K562 (cell line): ENCODE results near the gene FAM72A. TPM values are rescaled to one million over a fixed set of nuclear protein-coding genes. Genes with fewer than 3 reads are reported as not detected.
A peak's percentile ranks its signal among the peaks of the same experiment; 100 is the strongest.
"Not testable (repeated sequence)": the region's sequence is repeated elsewhere in the genome, so short reads cannot be mapped to it uniquely, and the experiment has no call there.

Source experiments
- ATAC-seq: fragments of 200-7000 bp; cut with Tn5 transposase; 3 replicates; pipeline ENCODE4 v1.9.1; 2020; ENCODE audit warnings: moderate library complexity
- BruUV-seq: library from RNA; stranded (reverse); fragments of 400-500 nt; replicated peaks from 2 replicates; lab custom pipeline; 2021; lab: Mats Ljungman, UMichigan
- CTCF ChIA-PET: fragments of 300-600 bp; formaldehyde crosslinking; extraction: SDS; loops from one replicate; lab custom pipeline; 2021; ENCODE audit warnings: low intra/inter-chr PET ratio; lab: Yijun Ruan, JAX
- POLR2A ChIA-PET: fragments of 300-600, 350-650 bp; sonication (Branson Sonifier 250); formaldehyde crosslinking; extraction: SDS; loops from one replicate; lab custom pipeline; 2021; ENCODE audit warnings: antibody characterized with exemption, inconsistent platforms; lab: Yijun Ruan, JAX
- DNase-seq, 4 experiments: peaks; one replicate each; pipeline versions ENCODE4 v3.0.0 to v3.0.0-alpha.2; 2011 to 2018; ENCODE audit warnings: low spot score in 3 of 4, mixed read lengths in 3 of 4; ENCODE audit errors: extremely low read depth in 1 of 4
- FAIRE-seq: peaks from 2 replicates; lab custom pipeline; 2011; peaks lifted over from hg19 to GRCh38; lab: Jason Lieb, UNC
- H2AFZ ChIP-seq: 2 replicates; pipeline ENCODE4 v1.6.0; 2011; ENCODE audit warnings: low read depth, low read length, control low read depth, inconsistent platforms
- H3K27ac ChIP-seq: fragments of 200-600 bp; 3 replicates; pipeline ENCODE4 v1.8.0; 2011; ENCODE audit warnings: low read depth, mild to moderate bottlenecking, control low read depth, inconsistent platforms, low read length, moderate library complexity, mixed read lengths; ENCODE audit errors: extremely low read depth
- H3K27me3 ChIP-seq, 2 experiments: fragments of 300-600 bp in 1 of 2; 2 replicates in 1 of 2; 3 replicates in 1 of 2; pipeline versions ENCODE4 v1.6.0 to v1.8.0; 2011; ENCODE audit warnings: inconsistent platforms in 2 of 2, low read length in 2 of 2, mild to moderate bottlenecking in 1 of 2, mixed read lengths in 1 of 2, moderate library complexity in 1 of 2; ENCODE audit not compliant: control insufficient read depth in 2 of 2, insufficient read depth in 2 of 2
- H3K36me3 ChIP-seq: fragments of 300-600 bp; 3 replicates; pipeline ENCODE4 v1.8.0; 2011; ENCODE audit warnings: mild to moderate bottlenecking, low read length, inconsistent platforms; ENCODE audit not compliant: control insufficient read depth, insufficient read depth
- H3K4me1 ChIP-seq, 2 experiments: fragments of 200-600 bp in 1 of 2; replicated peaks in 1 of 2; 2 replicates in 1 of 2; 3 replicates in 1 of 2; pipeline versions ENCODE4 v1.5.1 to v1.8.0; 2011; ENCODE audit warnings: inconsistent platforms in 2 of 2, low read length in 2 of 2, mild to moderate bottlenecking in 1 of 2, mixed read lengths in 1 of 2, moderate library complexity in 1 of 2; ENCODE audit not compliant: control insufficient read depth in 2 of 2, insufficient read depth in 2 of 2
- H3K4me2 ChIP-seq: 2 replicates; pipeline ENCODE4 v1.6.1; 2011; ENCODE audit warnings: low read length, control low read depth, inconsistent platforms, mixed read lengths; ENCODE audit not compliant: insufficient read depth
- H3K4me3 ChIP-seq: fragments of 200-600 bp; sonication (generic), shearing (Covaris generic); 2 replicates; pipeline ENCODE4 v1.5.1; 2016; ENCODE audit warnings: control low read depth, inconsistent platforms
- H3K79me2 ChIP-seq: fragments of 200-600 bp; 3 replicates; pipeline ENCODE4 v1.8.0; 2011; ENCODE audit warnings: low read length, inconsistent platforms; ENCODE audit not compliant: control insufficient read depth, insufficient read depth
- H3K9ac ChIP-seq, 2 experiments: 2 replicates each; pipeline versions ENCODE4 v1.6.0 to v1.6.1; 2011; ENCODE audit warnings: low read depth in 2 of 2, low read length in 2 of 2, control low read depth in 1 of 2, inconsistent platforms in 1 of 2, mild to moderate bottlenecking in 1 of 2, mixed read lengths in 1 of 2; ENCODE audit not compliant: insufficient read depth in 1 of 2
- H3K9me1 ChIP-seq: one replicate; pipeline ENCODE4 v1.6.0; 2011; ENCODE audit warnings: inconsistent platforms, mild to moderate bottlenecking, low read length, moderate library complexity; ENCODE audit not compliant: control insufficient read depth, insufficient read depth
- H3K9me3 ChIP-seq: replicated peaks from 2 replicates; pipeline ENCODE4 v1.5.1; 2011; ENCODE audit warnings: low read depth, low read length, inconsistent platforms; ENCODE audit not compliant: control insufficient read depth, insufficient read depth
- H4K20me1 ChIP-seq: replicated peaks from 2 replicates; pipeline ENCODE4 v1.6.1; 2011; ENCODE audit warnings: low read length, inconsistent platforms, mixed read lengths; ENCODE audit not compliant: control insufficient read depth, insufficient read depth
- ARID1B ChIP-seq: fragments of 450-650 bp; IDR thresholded peaks from 2 replicates; pipeline ENCODE4 v1.6.1; 2016; ENCODE audit warnings: antibody characterized with exemption, mild to moderate bottlenecking, inconsistent platforms
- CBFA2T2 ChIP-seq: fragments of 450-650 bp; conservative IDR thresholded peaks from 2 replicates; pipeline ENCODE4 v1.6.1; 2017; ENCODE audit warnings: mild to moderate bottlenecking
- CBFA2T3 ChIP-seq: fragments of 450-650 bp; IDR thresholded peaks from 2 replicates; pipeline ENCODE4 v1.6.1; 2017
- CREM ChIP-seq: IDR thresholded peaks from 2 replicates; pipeline ENCODE4 v1.6.1; 2014; ENCODE audit warnings: antibody characterized with exemption, low read depth
- DPF2 ChIP-seq: fragments of 450-650 bp; IDR thresholded peaks from 2 replicates; pipeline ENCODE4 v1.6.1; 2016
- EP300 ChIP-seq: IDR thresholded peaks from 2 replicates; pipeline ENCODE4 v1.6.1; 2012; ENCODE audit warnings: low read length, improper control_type of control experiment
- FOSL1 ChIP-seq: fragments of 200-800 bp; sonication (Bioruptor generic); conservative IDR thresholded peaks from 2 replicates; pipeline ENCODE4 v1.6.1; 2016; ENCODE audit warnings: missing genetic modification characterization, missing compliant biosample characterization
- FOXA3 ChIP-seq, 2 experiments: fragments of 450-650 bp in 1 of 2; sonication (generic) in 1 of 2; formaldehyde crosslinking; IDR thresholded peaks in 1 of 2; conservative IDR thresholded peaks in 1 of 2; 2 replicates each; pipeline versions ENCODE4 v1.4.0 to v1.8.0; 2020 to 2022; ENCODE audit warnings: mild to moderate bottlenecking in 2 of 2, missing genetic modification reagents in 1 of 2
- GATA2 ChIP-seq: sonication (generic); formaldehyde crosslinking; IDR thresholded peaks from 2 replicates; pipeline ENCODE4 v1.4.0; 2020; ENCODE audit warnings: mild to moderate bottlenecking, missing genetic modification reagents
- HMBOX1 ChIP-seq: sonication (generic); IDR thresholded peaks from 2 replicates; pipeline ENCODE4 v1.6.1; 2016
- KLF16 ChIP-seq: IDR thresholded peaks from 2 replicates; pipeline ENCODE4 v1.6.1; 2016; ENCODE audit warnings: antibody characterized with exemption
- MBD2 ChIP-seq: sonication (generic); IDR thresholded peaks from 2 replicates; pipeline ENCODE4 v1.6.1; 2016; ENCODE audit warnings: low read depth, borderline replicate concordance
- MTA2 ChIP-seq: fragments of 450-650 bp; IDR thresholded peaks from 2 replicates; pipeline ENCODE4 v1.6.1; 2016; ENCODE audit warnings: low read depth
- NCOR1 ChIP-seq: fragments of 450-650 bp; IDR thresholded peaks from 2 replicates; pipeline ENCODE4 v1.6.1; 2016; ENCODE audit warnings: mild to moderate bottlenecking, moderate library complexity
- NEUROD1 ChIP-seq: fragments of 150-350 bp; IDR thresholded peaks from 2 replicates; pipeline ENCODE4 v1.6.1; 2014; ENCODE audit warnings: borderline replicate concordance, low read length, low read depth; ENCODE audit not compliant: partially characterized antibody
- NFIC ChIP-seq: fragments of 450-650 bp; IDR thresholded peaks from 2 replicates; pipeline ENCODE4 v1.6.1; 2017; ENCODE audit warnings: mild to moderate bottlenecking, inconsistent platforms
- POLR2AphosphoS5 ChIP-seq: IDR thresholded peaks from 2 replicates; pipeline ENCODE4 v1.6.1; 2011; ENCODE audit warnings: mild to moderate bottlenecking, low read depth, low read length, moderate library complexity; ENCODE audit not compliant: control insufficient read depth, insufficient read depth
- SMAD4 ChIP-seq: fragments of 250-450 bp; sonication (Bioruptor Pico); conservative IDR thresholded peaks from 2 replicates; pipeline ENCODE4 v1.8.0; 2021; ENCODE audit warnings: inconsistent platforms, mild to moderate bottlenecking, moderate library complexity
- SMARCE1 ChIP-seq: fragments of 450-650 bp; IDR thresholded peaks from 2 replicates; pipeline ENCODE4 v1.7.1; 2016; ENCODE audit warnings: mild to moderate bottlenecking
- TAL1 ChIP-seq: fragments of 450-650 bp; IDR thresholded peaks from 2 replicates; pipeline ENCODE4 v1.6.1; 2016; ENCODE audit warnings: mild to moderate bottlenecking
- TCF3 ChIP-seq: sonication (generic); formaldehyde crosslinking; IDR thresholded peaks from 2 replicates; pipeline ENCODE4 v1.4.0; 2020; ENCODE audit warnings: mild to moderate bottlenecking, missing genetic modification reagents
- TEAD4 ChIP-seq, 2 experiments: sonication (generic) in 1 of 2; formaldehyde crosslinking in 1 of 2; IDR thresholded peaks; 2 replicates each; pipeline versions ENCODE4 v1.6.1 to v1.8.0; 2012 to 2022; ENCODE audit warnings: borderline replicate concordance in 1 of 2, inconsistent platforms in 1 of 2, low read length in 1 of 2, mild to moderate bottlenecking in 1 of 2, missing genetic modification reagents in 1 of 2
- VEZF1 ChIP-seq: fragments of 200-800 bp; sonication (Bioruptor generic); IDR thresholded peaks from 2 replicates; pipeline ENCODE4 v1.6.1; 2017; ENCODE audit warnings: missing genetic modification characterization, missing compliant biosample characterization
- WGBS: fragments of 100-300 bp; shearing (Covaris generic); methylation state at CpG from one replicate; pipeline ENCODE4 v1.1.6; 2016; ENCODE audit warnings: low coverage, mixed read lengths; ENCODE audit not compliant: insufficient coverage; ENCODE audit errors: missing lambda C conversion rate; 5-methylcytosine and 5-hydroxymethylcytosine counted together
- in situ Hi-C: fragments of 300-500 bp; cut with MboI; formaldehyde crosslinking; loops from 4 replicates; pipeline ENCODE4 v1.15.0; 2018; ENCODE audit warnings: inconsistent platforms, mixed read lengths
- intact Hi-C: fragments of 100-400 bp; cut with micrococcal nuclease; formaldehyde crosslinking; loops from 2 replicates; pipeline ENCODE4 v1.14.2; 2022
- polyA plus RNA-seq, 8 experiments: library from polyadenylated mRNA; depleted of rRNA in 4 of 8; stranded (reverse) in 5 of 8; unstranded in 3 of 8; fragments of >200 nt; fragmentation: Nextera tagmentation in 2 of 8; fragmentation: Illumina TruSeq in 1 of 8; extraction: Ambion mirVana in 2 of 8; extraction: Trizol in 1 of 8; gene quantifications; 2 replicates each; pipeline versions ENCODE4 v1.2.1 to v1.2.3, GENCODE V29; 2011 to 2014; ENCODE audit warnings: inconsistent platforms in 1 of 8, missing spikeins in 1 of 8
- total RNA-seq, 7 experiments: library from RNA; depleted of rRNA in 6 of 7; stranded (reverse); fragments of >200 nt in 6 of 7; fragmentation: Illumina TruSeq in 2 of 7; extraction: Trizol in 2 of 7; gene quantifications; 2 replicates each; pipeline versions ENCODE4 v1.2.1 to v1.2.3, GENCODE V29; 2011 to 2021; ENCODE audit warnings: low replicate concordance in 1 of 7

FAM72A gene
- total and polyA plus RNA-seq, 9 of the 15 experiments (the other 6 are each of a cell fraction or from before 2014, with no cell fraction given) = 12.3 to 58.3 (median 33.5) TPM

- POLR2A ChIA-PET; in situ Hi-C loops; intact Hi-C loops; H3K27ac ChIP-seq; H2AFZ ChIP-seq; H4K20me1 ChIP-seq; H3K9me3 ChIP-seq; BruUV-seq; H3K27me3 ChIP-seq; H3K4me1 ChIP-seq; CTCF ChIA-PET; H3K4me3 ChIP-seq; H3K36me3 ChIP-seq; H3K9me1 ChIP-seq; H3K79me2 ChIP-seq; FAIRE-seq; H3K9ac ChIP-seq; H3K4me2 ChIP-seq; TF ChIP-seq TEAD4 (CRISPR knock-in tag; IDR thresholded peaks at IDR 0.05; ENCODE audit: borderline replicate concordance): not testable (repeated sequence)
- DNase-seq = peak in 1 of 4 experiments; percentile 83
- WGBS = 0% methylated on average over 5 of the region's 9 CpGs
- ATAC-seq = peak; percentile 99
- TF ChIP-seq CREM (peak; percentile 47), MBD2 (0 out of 2 replicates have a peak, but pooled peaks have one; percentile 20), NEUROD1 (peak; percentile 35), NCOR1 (peak; percentile 77), FOXA3 (CRISPR knock-in tag; conservative IDR thresholded peaks at IDR 0.05 in 1 of 2, IDR thresholded peaks at IDR 0.05 in 1 of 2) (0 out of 4 replicates have a peak, but pooled peaks of 1 of the 2 experiments have one; percentile 9), DPF2 (peak; percentile 68), VEZF1 (CRISPR knock-in tag) (peak; percentile 16; the same call in 1 of the 2 replicates), HMBOX1 (peak; percentile 78; the same call in 1 of the 2 replicates), MTA2 (peak; percentile 64), GATA2 (peak; percentile 30; the same call in 1 of the 2 replicates), TCF3 (peak; percentile 78), CBFA2T3 (peak; percentile 82), CBFA2T2 (peak; percentile 79), TAL1 (peak; percentile 83), SMAD4 (CRISPR knock-in tag) (peak; percentile 77), TEAD4 (IDR thresholded peaks at IDR 0.05; ENCODE audit: low read length) (peak; percentile 73), POLR2AphosphoS5 (peak; percentile 55), NFIC (peak; percentile 54), ARID1B (peak; percentile 88), FOSL1 (tag) (peak; percentile 50), EP300 (peak; percentile 53; the same call in 1 of the 2 replicates), SMARCE1 (peak; percentile 54; the same call in 1 of the 2 replicates), KLF16 (peak; percentile 77)
Measured at GRCh38 chr1:206231989-206232388, 29.4 kb upstream of the FAM72A start.
